Embryonic facial prominence (tissue), 1 donor: Measurements from ENCODE around the gene MYG1.
A peak's percentile ranks its signal among the peaks of the same experiment; 100 is the strongest.
"Not testable (repeated sequence)": the region's sequence is repeated elsewhere in the genome, so short reads cannot be mapped to it uniquely, and the experiment has no call there.

Source experiments
- DNase-seq: peaks from one replicate; pipeline ENCODE4 v3.0.0-alpha.2; 2016; ENCODE audit errors: extremely low spot score

MYG1 gene

DNA sequence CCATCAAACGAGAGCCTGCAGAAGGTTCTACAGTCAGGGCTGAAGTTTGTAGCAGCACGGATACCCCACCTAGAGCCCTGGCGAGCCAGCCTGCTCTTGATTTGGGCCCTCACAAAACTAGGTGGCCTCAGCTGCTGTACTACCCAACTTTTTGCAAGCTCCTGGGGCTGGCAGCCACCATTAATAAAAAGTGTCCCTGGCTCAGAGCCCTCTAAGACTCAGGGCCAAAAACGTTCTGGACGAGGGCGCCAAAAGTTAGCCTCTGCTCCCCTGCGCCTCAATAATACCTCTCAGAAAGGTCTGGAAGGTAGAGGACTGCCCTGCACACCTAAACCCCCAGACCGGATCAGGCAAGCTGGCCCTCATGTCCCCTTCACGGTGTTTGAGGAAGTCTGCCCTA is 13.0 kb upstream of the MYG1 start:
- no peak for DNase-seq

- DNase-seq = no peak
Measured at GRCh38 chr12:53287741-53288216, 11.7 kb upstream of the MYG1 start.

- DNase-seq = no peak
Measured at GRCh38 chr12:53288322-53288721, 11.2 kb upstream of the MYG1 start.

- DNase-seq = no peak
Measured at GRCh38 chr12:53289891-53290290, 9.6 kb upstream of the MYG1 start.

- no peak for DNase-seq
Measured at GRCh38 chr12:53290661-53291060, 8.8 kb upstream of the MYG1 start.

DNA sequence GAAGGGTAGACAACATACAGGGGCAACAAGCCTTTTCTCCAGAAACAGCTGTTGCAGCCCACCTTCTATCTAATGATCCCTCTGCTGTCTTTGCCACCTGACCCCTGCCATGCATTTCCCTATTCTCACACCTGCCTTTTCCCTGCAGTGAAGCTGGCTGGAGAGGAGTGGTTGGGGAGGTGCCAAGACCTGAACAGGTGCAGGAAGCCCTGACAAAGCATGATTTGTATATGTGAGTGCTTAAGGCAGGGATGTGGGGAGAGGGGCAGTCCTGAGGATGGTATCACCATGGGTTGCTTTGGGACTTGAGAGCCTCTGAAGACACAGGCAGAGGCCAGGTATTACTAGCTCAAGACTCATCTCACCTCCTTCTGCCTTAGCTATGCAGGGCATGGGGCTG is 7.1 kb upstream of the MYG1 start:
- no peak for DNase-seq

GRCh38 chr12:53295070-53295890 is 4.2 kb upstream of the MYG1 start, which contains the start of gene PFDN5:
PFDN5 (plus strand) TSS chr12:53295542; CDS start chr12:53295568, 26 bp downstream.
- peak; percentile 81 for DNase-seq

- DNase-seq = no peak
Measured at GRCh38 chr12:53295891-53296219, 3.6 kb upstream of the MYG1 start.

- DNase-seq = not testable (repeated sequence)
Measured at GRCh38 chr12:53297106-53297505, 2.4 kb upstream of the MYG1 start.

- DNase-seq = no peak
Measured at GRCh38 chr12:53298164-53298563, 1.3 kb upstream of the MYG1 start.

- DNase-seq = no peak
Measured at GRCh38 chr12:53299101-53299453, 418 bp upstream of the MYG1 start.

GRCh38 chr12:53300187-53300586 is 692 bp downstream of the MYG1 start:
- DNase-seq = no peak

DNA sequence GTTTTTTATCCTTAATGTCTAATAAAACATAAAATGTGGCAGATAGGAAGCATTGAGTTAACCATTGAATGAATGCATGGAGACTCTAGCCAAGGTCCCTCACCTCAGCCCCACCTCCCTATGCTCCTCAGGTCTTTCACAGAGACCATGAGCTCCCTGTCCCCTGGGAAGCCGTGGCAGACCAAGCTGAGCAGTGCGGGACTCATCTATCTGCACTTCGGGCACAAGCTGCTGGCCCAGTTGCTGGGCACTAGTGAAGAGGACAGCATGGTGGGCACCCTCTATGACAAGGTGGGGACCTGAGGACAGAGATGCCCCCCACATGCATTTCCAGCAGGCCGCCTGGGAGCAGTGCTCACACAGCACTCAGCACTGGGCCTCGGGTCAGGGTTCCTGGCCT is 3.4 kb downstream of the MYG1 start:
- DNase-seq = no peak

DNA sequence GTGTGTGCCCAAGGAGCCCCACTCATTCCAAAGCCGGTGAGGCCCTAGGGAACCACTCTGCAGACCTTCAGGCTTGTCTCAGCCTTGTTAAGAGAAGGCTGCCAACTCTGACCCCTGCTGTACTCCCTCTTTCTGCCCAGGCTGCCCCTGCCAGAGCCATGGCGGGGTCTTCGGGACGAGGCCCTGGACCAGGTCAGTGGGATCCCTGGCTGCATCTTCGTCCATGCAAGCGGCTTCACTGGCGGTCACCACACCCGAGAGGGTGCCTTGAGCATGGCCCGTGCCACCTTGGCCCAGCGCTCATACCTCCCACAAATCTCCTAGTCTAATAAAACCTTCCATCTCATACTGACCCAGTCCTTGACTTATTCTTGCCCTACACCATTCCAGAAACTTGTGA is 7.3 kb downstream of the MYG1 start:
- DNase-seq = no peak

- no peak for DNase-seq
Measured at GRCh38 chr12:53308276-53308675, 8.8 kb downstream of the MYG1 start.

- DNase-seq = no peak
Measured at GRCh38 chr12:53313996-53314395, 14.5 kb downstream of the MYG1 start.

- DNase-seq = no peak
Measured at GRCh38 chr12:53320352-53321195, 21.1 kb downstream of the MYG1 start.

DNA sequence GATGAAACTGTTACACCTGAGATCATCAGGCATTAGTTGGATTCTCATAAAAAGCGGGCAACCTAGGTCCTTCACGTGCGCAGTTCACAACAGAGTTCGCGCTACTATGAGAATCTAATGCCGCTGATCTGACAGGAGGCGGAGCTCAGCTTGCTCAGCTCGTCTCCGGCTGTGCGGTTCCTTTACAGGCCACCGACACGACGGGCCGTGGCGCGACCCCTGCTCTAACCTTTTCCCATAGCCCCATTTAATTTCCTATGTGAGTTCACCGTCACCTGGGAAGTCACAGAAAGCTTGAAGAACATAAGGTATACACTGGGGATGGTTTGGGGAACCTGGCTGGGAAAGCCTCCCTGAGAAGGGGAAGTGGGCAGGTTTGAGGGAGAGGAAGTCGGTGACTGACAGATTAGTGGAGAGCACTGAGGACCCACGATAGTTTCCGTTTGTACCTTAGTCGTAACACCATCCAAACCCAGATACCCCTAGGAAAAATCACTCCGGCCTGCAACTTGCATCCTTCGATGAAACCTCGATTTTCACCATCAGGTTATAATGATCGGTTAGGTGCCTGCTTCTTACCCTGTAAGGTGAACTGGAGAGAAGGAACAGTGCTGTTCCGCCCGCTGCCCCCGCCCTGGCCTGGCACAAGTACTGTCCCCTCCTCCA is 24.8 kb downstream of the MYG1 start:
- no peak for DNase-seq

- DNase-seq = peak; percentile 77
Measured at GRCh38 chr12:53324779-53325510, 25.4 kb downstream of the MYG1 start.

DNA sequence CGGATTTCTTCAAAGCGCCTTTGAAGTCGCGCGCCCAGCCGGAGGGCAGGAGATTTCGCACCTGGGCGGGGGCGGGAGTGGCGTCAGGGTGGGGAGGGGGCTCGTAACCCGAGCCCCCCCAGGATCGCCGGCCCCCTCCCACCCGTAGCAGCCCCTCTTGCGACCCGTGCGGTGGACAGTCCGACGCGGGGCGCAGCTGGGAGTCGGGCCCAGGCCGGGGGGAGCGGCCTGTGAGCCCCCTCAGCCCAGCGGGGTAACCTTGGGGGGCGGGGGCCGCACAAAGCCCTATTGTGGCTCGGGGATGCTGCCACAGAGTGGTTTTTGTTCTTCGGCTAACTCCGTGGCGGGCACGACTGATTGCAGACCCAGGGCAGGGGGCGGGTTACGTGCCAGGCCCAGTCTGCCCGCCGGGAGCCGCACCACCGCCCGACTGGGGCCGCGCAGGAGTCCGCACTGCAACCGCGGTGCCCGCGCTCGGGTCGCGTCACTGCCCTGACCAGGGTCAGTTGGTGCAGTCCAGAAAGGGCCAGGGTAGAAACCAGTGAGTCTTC is 26.1 kb downstream of the MYG1 start:
- no peak for DNase-seq

DNA sequence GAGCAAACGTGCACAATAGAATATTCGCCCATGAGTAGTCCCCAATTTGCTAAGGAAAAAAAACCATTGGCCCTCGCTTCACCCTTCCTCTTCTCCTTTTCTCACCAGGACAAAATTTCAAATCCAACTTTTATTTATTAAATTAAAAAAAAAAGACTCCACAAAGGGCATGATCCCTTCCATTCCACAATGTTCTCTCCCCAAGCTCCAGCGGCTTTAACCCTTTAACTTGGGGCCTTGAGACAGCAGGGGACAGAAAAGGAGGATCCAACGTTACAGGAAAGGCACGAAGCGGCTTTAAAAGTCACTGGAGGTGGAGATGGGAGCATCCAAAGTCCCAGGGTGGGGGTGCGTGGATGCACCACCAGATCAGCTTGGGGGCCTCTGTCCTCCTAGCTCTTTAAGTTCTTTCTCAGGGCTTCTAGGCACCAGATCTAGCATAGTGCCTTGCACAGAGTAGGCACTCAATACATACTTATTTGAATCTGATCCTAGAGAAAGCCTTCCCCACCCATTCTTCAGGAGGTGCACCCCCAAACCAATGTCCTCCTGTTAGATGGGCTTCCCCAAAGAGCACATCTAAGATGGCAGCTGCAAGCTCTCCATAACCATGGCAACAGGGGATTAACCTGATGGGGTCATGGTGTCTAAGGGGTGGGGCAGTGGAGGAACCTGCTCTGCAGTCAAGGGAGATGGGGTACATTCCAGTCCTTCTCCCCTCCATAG is 27.1 kb downstream of the MYG1 start:
- DNase-seq = no peak
